ENCODE results near the gene TMEM240. TPM values are rescaled to one million over a fixed set of nuclear protein-coding genes. Genes with fewer than 3 reads are reported as not detected.

The TMEM240 gene
- total RNA-seq, 1 experiment from 2014 or later = 8.0 TPM

- no peak for TF ChIP-seq IRF2 (CRISPR knock-in tag; IDR thresholded peaks at IDR 0.05; ENCODE audit: borderline replicate concordance, low read depth)
- no peak for TF ChIP-seq ESRRA (CRISPR knock-in tag; IDR thresholded peaks at IDR 0.05; ENCODE audit: borderline replicate concordance)
- TF ChIP-seq RORB (CRISPR knock-in tag; IDR thresholded peaks at IDR 0.05) = no peak
- no peak for TF ChIP-seq ZNF512 (CRISPR knock-in tag; IDR thresholded peaks at IDR 0.05; ENCODE audit: borderline replicate concordance)
- no peak for TF ChIP-seq MLX (CRISPR knock-in tag; IDR thresholded peaks at IDR 0.05)
- TF ChIP-seq ZNF219 (CRISPR knock-in tag; IDR thresholded peaks at IDR 0.05; ENCODE audit: borderline replicate concordance) = peak; percentile 70; the same call in 1 of the 2 replicates
- no peak for TF ChIP-seq NR1H2 (CRISPR knock-in tag; IDR thresholded peaks at IDR 0.05)
- no peak for TF ChIP-seq CREM (CRISPR knock-in tag; IDR thresholded peaks at IDR 0.05)
- TF ChIP-seq RELA (CRISPR knock-in tag; IDR thresholded peaks at IDR 0.05; ENCODE audit: borderline replicate concordance) = 0 out of 2 replicates have a peak, but pooled peaks have one; percentile 51
- TF ChIP-seq PREB (CRISPR knock-in tag; IDR thresholded peaks at IDR 0.05; ENCODE audit: borderline replicate concordance) = no peak
- no peak for TF ChIP-seq ZNF281 (CRISPR knock-in tag; IDR thresholded peaks at IDR 0.05)
- TF ChIP-seq ELF4 (CRISPR knock-in tag; IDR thresholded peaks at IDR 0.05; ENCODE audit: low read depth) = peak; percentile 63; the same call in 1 of the 2 replicates
- TF ChIP-seq ZNF671 (CRISPR knock-in tag; IDR thresholded peaks at IDR 0.05) = no peak
- TF ChIP-seq NR2C2 (CRISPR knock-in tag; IDR thresholded peaks at IDR 0.05) = no peak
- no peak for TF ChIP-seq MXD4 (CRISPR knock-in tag; IDR thresholded peaks at IDR 0.05; ENCODE audit: borderline replicate concordance)
- no peak for TF ChIP-seq STAT6 (CRISPR knock-in tag; conservative IDR thresholded peaks at IDR 0.05; ENCODE audit: low read depth)
- 0 out of 2 replicates have a peak, but pooled peaks have one; percentile 34 for TF ChIP-seq SMAD4 (CRISPR knock-in tag; IDR thresholded peaks at IDR 0.05)
- TF ChIP-seq CTCF (IDR thresholded peaks at IDR 0.05) = no peak
- no peak for TF ChIP-seq USF2 (CRISPR knock-in tag; IDR thresholded peaks at IDR 0.05)
- TF ChIP-seq PRDM15 (CRISPR knock-in tag; IDR thresholded peaks at IDR 0.05) = no peak
- TF ChIP-seq JAZF1 (CRISPR knock-in tag; IDR thresholded peaks at IDR 0.05) = no peak
Observed at GRCh38 chr1:1573843-1574720, 33.7 kb upstream of the TMEM240 start (continued).
